Activated CD8-positive, alpha-beta memory T cell treated with anti-CD3 and anti-CD28 coated beads, Interleukin-2, amount 50 U/mL, for 4 hours (primary cell): ENCODE measurements around the gene ASIC3.
"Not testable (repeated sequence)": the region's sequence is repeated elsewhere in the genome, so short reads cannot be mapped to it uniquely, and the experiment has no call there.

Experiments
- DNase-seq: peaks from one replicate; pipeline ENCODE4 v3.0.0-alpha.2; 2020

ASIC3 gene

DNA sequence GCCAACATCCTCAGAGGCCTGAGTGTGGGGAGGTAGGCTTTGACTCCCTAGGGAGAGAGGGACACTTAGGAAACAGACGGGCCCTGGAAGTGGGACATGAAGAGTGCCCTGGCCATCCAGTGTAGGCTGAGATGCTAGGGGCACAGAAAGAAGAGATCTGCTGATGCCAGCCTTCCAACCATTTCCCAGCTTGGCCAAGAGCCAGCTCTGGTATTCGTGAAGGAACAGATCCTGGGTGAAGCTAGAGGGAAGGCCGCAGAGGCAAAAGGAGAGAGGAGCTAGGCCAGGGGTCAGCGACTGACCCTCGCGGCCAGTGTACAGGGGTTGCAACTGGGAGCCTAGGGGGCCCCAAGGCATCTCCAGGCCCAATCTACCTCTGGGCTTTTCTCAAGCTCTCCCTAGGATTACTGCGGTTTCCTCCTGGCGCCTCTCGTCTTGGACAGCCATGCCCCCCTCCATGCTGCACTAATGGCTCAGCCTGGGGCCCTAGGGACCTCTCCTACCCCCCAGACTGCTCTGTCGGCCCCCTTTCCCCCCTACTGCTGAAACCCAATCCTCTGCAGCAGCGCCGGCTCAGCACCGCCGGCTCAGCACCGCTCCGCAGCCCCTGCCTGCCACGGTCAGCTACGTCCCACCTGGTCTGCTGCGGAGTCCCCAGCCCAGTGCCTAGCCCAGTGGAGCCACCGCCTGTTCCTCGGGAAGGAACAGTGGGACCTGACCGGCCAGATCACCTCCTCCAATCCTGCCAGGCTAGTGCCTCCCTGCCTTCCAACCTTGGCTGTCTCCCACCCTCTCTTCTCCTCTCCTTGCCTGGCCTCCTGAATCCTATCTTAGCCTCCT lies at the start of gene ASIC3:
ASIC3 (plus strand) TSS at position 556 of the 840 bp plus-strand sequence. CDS start 355 bp downstream, outside the sequence.
- no peak for DNase-seq

DNA sequence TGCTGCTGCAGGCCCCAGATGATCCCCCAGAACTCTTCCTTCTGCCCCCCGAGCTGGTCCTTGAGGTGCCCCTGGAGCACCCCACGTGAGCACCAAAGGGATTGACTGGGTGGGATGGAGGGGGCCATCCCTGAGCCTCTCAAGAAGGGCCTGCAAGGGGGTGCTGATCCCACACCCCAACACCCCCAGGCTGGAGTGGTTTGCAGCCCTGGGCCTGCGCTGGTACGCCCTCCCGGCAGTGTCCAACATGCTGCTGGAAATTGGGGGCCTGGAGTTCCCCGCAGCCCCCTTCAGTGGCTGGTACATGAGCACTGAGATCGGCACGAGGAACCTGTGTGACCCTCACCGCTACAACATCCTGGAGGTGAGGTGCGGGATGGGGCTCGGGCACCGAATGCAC lies 49.3 kb upstream of the ASIC3 start:
- no peak for DNase-seq

DNA sequence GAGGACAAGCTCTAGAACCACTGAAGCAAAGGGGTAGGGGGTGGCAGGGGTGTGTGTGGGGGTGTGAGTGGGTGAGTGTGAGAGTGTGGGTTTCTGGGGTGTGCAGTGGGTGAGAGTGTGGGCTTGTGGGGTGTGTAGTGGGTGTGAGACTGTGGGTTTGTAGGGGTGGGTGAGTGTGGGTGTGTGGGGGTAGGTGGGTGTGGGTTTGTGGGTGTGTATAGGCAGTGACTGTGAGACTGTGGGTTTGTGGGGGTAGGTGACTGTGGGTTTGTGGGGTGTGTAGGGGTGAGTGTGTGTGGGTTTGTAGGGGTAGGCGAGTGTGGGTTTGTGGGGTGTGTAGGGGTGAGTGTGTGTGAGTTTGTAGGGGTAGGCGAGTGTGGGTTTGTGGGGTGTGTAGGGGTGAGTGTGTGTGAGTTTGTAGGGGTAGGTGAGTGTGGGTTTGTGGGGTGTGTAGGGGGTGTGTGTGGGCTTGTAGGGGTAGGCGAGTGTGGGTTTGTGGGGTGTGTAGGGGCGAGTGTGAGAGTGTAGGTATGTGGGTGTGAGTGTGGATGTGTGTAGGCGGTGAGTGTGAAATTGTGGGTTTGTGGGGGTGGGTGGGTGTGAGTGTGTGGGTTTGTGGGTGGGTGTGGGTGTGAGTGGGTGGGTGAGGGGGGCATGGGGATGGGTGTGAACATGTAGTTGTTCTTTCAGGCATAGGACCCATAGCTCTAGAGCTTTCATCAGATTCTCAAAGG lies 48.7 kb upstream of the ASIC3 start:
- no peak for DNase-seq

- DNase-seq: no peak
Measured at GRCh38 chr7:151000897-151001495, 47.3 kb upstream of the ASIC3 start.

DNA sequence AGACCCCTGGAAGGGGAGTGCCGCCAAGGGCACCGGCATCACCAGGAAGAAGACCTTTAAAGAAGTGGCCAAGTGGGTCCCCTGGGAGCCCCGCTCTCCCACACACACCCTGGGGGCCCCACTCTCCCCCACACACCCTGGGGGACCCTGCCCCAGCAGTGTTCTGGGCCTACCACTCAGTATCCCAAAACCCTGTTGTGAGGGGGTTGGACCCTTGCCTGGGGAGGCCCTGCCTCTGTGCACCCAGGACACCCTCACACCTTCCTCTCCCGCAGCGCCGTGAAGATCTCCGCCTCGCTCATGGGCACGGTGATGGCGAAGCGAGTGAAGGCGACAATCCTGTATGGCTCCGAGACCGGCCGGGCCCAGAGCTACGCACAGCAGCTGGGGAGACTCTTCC lies 46.8 kb upstream of the ASIC3 start:
- DNase-seq: no peak

DNA sequence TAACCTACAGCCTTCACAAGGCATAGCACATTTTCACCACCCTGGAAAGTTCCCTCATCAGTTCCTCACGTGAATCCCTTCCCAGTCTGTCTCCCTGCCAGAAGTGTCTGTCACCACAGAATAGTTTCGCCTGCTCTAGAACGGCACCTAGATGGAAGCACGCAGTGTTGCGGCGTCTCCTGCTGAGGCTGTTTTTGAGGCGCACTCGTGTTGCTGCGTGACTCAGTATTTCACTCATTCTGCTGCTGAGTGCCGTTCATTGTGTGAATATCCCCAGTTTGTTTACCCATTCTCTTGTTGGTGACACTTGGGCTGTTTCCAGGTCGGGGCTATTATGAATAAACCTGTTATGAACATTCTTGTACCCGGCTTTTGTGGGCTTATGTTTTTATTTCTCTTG lies 44.8 kb upstream of the ASIC3 start:
- no peak for DNase-seq

DNA sequence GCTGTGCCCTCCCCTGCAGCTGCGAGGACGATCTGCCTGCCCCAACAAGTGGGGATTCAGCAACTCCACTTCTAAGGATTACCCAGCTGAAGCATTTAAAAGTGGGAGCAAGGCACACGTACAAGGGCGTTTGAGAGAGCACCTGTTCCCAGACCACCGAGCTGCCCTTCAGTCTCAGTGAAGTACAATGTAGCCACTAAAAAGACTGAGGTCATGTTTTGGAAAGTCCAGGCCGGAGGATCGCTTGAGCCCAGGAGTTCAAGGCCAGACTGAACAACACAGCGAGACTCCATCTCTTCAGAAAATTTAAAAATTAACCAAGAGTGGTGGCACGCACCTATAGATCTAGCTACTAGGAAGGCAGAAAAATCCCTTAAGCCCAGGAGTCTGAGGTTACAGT lies 42.8 kb upstream of the ASIC3 start:
- no peak for DNase-seq

DNA sequence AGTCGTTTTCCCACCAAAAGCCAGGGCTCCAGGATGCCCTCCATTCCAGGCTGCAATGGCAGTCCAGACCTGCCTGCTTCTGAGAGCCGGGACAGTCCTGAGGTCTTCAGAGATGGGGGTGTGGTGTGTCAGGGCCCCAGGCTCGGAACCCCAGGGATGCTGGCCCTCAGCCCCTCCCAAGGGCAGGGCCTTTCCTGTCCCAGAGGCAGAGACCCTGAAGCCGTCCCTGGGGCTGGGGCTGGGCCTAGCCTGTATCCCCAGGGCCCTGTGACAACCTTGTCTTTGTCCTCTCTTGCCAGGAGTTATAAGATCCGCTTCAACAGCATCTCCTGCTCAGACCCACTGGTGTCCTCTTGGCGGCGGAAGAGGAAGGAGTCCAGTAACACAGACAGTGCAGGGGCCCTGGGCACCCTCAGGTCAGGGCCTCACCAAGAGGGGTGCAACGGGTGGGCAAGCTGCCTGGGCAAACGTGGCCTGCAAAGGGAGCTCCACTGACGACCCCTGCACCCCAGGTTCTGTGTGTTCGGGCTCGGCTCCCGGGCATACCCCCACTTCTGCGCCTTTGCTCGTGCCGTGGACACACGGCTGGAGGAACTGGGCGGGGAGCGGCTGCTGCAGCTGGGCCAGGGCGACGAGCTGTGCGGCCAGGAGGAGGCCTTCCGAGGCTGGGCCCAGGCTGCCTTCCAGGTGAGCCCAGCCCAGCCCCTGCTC lies 41.6 kb upstream of the ASIC3 start:
- DNase-seq: no peak

GRCh38 chr7:151007469-151007898 lies 40.8 kb upstream of the ASIC3 start:
- DNase-seq: no peak

GRCh38 chr7:151008143-151008510 lies 40.2 kb upstream of the ASIC3 start:
- no peak for DNase-seq

- DNase-seq: peak; percentile 80
Measured at GRCh38 chr7:151008511-151009323, 39.6 kb upstream of the ASIC3 start.

- DNase-seq: no peak
Measured at GRCh38 chr7:151009327-151010036, 38.8 kb upstream of the ASIC3 start.

- no peak for DNase-seq
Measured at GRCh38 chr7:151010037-151010306, 38.4 kb upstream of the ASIC3 start.

- DNase-seq: no peak
Measured at GRCh38 chr7:151010307-151011096, 37.8 kb upstream of the ASIC3 start.

GRCh38 chr7:151011097-151011409 lies 37.3 kb upstream of the ASIC3 start:
- no peak for DNase-seq

DNA sequence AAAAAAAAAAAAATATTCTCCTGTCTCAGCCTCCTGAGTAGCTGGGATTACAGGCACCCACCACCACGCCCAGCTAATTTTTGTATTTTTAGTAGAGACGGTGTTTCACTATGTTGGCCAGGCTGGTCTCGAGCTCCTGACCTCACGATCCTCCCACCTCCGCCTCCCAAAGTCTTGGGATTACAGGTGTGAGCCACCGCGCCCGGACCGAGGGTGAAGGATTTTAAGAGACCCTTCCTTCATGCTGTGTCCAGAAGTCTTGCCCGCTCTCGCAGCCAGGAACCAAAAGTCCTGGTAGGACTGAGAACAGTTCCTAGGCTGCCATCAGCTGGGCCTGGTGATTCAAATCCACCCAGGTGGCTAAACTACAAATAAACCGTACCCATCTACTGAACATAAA lies 36.7 kb upstream of the ASIC3 start:
- not testable (repeated sequence) for DNase-seq

DNA sequence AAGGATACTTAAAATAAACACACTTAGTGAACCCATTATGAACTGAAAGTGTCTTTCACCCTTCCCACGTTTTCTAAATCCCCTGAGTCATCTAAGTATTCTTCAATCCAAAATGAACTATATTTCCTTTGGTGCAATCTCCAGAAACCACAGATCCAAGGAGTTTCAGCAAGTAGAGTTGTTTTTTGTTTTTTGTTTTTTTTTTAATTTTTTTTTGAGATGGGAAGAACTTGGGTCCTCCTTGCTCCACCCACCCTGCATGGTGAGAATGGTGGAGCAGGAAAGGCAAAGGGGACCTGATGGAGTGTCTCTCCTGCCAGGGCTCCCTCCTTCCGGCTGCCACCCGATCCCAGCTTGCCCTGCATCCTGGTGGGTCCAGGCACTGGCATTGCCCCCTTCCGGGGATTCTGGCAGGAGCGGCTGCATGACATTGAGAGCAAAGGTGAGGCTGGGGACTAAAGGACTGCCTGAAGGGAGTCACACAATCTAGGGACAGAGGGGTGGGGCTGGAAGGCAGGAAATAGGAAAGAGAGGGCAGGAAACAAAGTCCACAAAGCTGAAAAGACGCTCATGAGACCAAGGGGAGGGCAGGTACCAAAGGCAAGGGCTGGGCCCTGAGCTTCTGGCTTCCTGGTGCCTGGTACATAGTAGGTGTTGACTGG lies 36.2 kb upstream of the ASIC3 start:
- DNase-seq: no peak

- no peak for DNase-seq
Measured at GRCh38 chr7:151012911-151013347, 35.4 kb upstream of the ASIC3 start.

DNA sequence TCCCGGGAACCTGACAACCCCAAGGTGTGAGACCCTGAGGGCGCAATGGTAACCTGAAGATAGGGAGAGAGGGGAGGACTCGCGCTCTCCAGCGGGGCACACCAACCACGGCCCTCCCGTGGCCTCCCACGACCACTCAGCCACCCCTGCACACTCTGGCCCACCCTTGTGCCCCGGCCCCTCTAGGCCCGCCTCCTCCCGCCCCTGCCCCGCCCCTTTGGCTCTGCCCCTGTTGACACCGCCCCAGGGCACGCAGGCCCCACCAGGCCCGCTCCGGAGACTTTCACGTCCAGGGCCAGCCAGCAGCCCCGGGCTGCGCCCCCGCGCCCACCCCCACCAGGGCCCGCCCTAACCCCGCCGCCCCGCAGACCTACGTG lies 35.0 kb upstream of the ASIC3 start:
- DNase-seq: peak; percentile 39

GRCh38 chr7:151013733-151014497 lies 34.4 kb upstream of the ASIC3 start:
- DNase-seq: peak; percentile 73
